Activated naive CD4-positive, alpha-beta T cell (primary cell): Measurements from ENCODE around the gene PKM.
"Not testable (repeated sequence)": the region's sequence is repeated elsewhere in the genome, so short reads cannot be mapped to it uniquely, and the experiment has no call there.

Source experiments
- DNase-seq, 4 experiments: peaks; one replicate each; lab custom pipeline; 2025; lab: John Stamatoyannopoulos, UW

Gene PKM

GRCh38 chr15:72176159-72176558 is 54.8 kb downstream of the PKM start:
- no peak for DNase-seq

GRCh38 chr15:72175186-72176044 is 55.6 kb downstream of the PKM start:
- DNase-seq, result no peak

GRCh38 chr15:72174551-72175165 is 56.3 kb downstream of the PKM start:
- DNase-seq, result no peak

GRCh38 chr15:72173864-72174550 is 57.0 kb downstream of the PKM start:
- no peak for DNase-seq

- no peak for DNase-seq
Observed at GRCh38 chr15:72173401-72173800, 57.6 kb downstream of the PKM start.

- DNase-seq, result no peak
Observed at GRCh38 chr15:72172796-72173195, 58.2 kb downstream of the PKM start.

- not testable (repeated sequence) for DNase-seq
Observed at GRCh38 chr15:72171978-72172377, 59.0 kb downstream of the PKM start.

GRCh38 chr15:72170691-72171090 is 60.3 kb downstream of the PKM start:
- DNase-seq, result no peak

GRCh38 chr15:72169921-72170611 is 60.9 kb downstream of the PKM start:
- DNase-seq, result no peak

GRCh38 chr15:72169236-72169920 is 61.6 kb downstream of the PKM start:
- DNase-seq, result no peak

- no peak for DNase-seq
Observed at GRCh38 chr15:72168808-72169190, 62.2 kb downstream of the PKM start.

- no peak for DNase-seq
Observed at GRCh38 chr15:72168131-72168807, 62.7 kb downstream of the PKM start.

- no peak for DNase-seq
Observed at GRCh38 chr15:72167445-72167844, 63.5 kb downstream of the PKM start.

- DNase-seq, result no peak
Observed at GRCh38 chr15:72166716-72167417, 64.1 kb downstream of the PKM start.

- DNase-seq, result no peak
Observed at GRCh38 chr15:72163719-72164118, 67.3 kb downstream of the PKM start.

GRCh38 chr15:72162569-72162968 is 68.4 kb downstream of the PKM start:
- DNase-seq, result no peak

- no peak for DNase-seq
Observed at GRCh38 chr15:72161361-72162132, 69.4 kb downstream of the PKM start.

- no peak for DNase-seq
Observed at GRCh38 chr15:72160696-72161245, 70.2 kb downstream of the PKM start.

- DNase-seq, result no peak
Observed at GRCh38 chr15:72156928-72157327, 74.1 kb downstream of the PKM start.
